Measurements from ENCODE around the gene PDZRN3. TPM values are rescaled to one million over a fixed set of nuclear protein-coding genes. Genes with fewer than 3 reads are reported as not detected.

Gene PDZRN3
- total RNA-seq, 2 donors from 2014 or later: 14.2 to 26.4 TPM

- ATAC-seq (no peak), DNase-seq (no peak)
- intact Hi-C loops (cut with DNase I, micrococcal nuclease): no loop called here
Measured at GRCh38 chr3:73601011-73601410, 23.7 kb downstream of the PDZRN3 start.

DNA sequence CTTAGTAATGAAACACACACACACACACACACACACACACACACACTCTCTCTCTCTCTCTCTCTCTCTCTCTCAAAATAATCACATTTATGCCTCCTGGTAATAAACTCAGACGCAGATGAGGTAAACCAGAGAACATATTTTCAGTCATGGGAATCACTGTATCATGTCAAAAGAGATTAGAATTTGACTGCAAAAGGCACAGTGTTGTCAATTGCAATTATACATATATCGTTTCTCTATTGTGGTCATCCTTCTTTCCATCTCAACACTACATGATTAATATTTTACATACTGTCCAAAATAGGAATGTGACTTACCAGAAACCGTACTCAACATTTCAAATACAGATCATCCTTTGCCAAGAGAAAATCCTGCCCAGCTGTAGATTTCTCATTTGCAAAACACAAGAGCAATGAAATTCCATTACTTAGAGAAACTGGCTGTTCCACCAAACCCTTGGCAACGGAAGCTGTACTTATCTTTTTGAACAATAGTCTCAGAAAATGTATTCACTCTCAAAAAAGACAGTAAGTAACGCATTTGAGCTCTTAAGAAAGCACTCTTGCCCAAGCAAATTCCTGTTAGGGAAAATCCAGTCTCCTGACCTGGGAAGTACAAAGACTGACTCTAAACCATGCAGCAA lies 24.3 kb downstream of the PDZRN3 start:
- DNase-seq: no peak

GRCh38 chr3:73599605-73600004 lies 25.1 kb downstream of the PDZRN3 start:
- ATAC-seq (no peak), DNase-seq (no peak)
- intact Hi-C loops (cut with DNase I, micrococcal nuclease): no loop called here

More for the DNA sequence above, 24.3 kb downstream of the PDZRN3 start:
- intact Hi-C loops (cut with DNase I, micrococcal nuclease): no loop called here
- no peak for ATAC-seq

GRCh38 chr3:73597476-73597875 lies 27.3 kb downstream of the PDZRN3 start:
- intact Hi-C loops (cut with DNase I, micrococcal nuclease): no loop called here

GRCh38 chr3:73592154-73593144 lies 32.3 kb downstream of the PDZRN3 start:
- intact Hi-C loops (cut with DNase I, micrococcal nuclease): no loop called here
- no peak for DNase-seq
- ATAC-seq: no peak

More at GRCh38 chr3:73597476-73597875, 27.3 kb downstream of the PDZRN3 start:
- DNase-seq: no peak
- no peak for ATAC-seq

- ATAC-seq: no peak
- no peak for DNase-seq
- intact Hi-C loops (cut with DNase I, micrococcal nuclease): no loop called here
Measured at GRCh38 chr3:73591286-73591800, 33.4 kb downstream of the PDZRN3 start.

- ATAC-seq: no peak
Measured at GRCh38 chr3:73586628-73587027, 38.1 kb downstream of the PDZRN3 start.

GRCh38 chr3:73586190-73586589 lies 38.6 kb downstream of the PDZRN3 start:
- no peak for DNase-seq
- intact Hi-C loops (cut with DNase I, micrococcal nuclease): no loop called here
- no peak for ATAC-seq

More at GRCh38 chr3:73586628-73587027, 38.1 kb downstream of the PDZRN3 start:
- intact Hi-C loops (cut with DNase I, micrococcal nuclease): no loop called here
- no peak for DNase-seq

- intact Hi-C loops (cut with DNase I, micrococcal nuclease): no loop called here
- no peak for DNase-seq
- ATAC-seq: no peak
Measured at GRCh38 chr3:73584873-73585272, 39.9 kb downstream of the PDZRN3 start.

DNA sequence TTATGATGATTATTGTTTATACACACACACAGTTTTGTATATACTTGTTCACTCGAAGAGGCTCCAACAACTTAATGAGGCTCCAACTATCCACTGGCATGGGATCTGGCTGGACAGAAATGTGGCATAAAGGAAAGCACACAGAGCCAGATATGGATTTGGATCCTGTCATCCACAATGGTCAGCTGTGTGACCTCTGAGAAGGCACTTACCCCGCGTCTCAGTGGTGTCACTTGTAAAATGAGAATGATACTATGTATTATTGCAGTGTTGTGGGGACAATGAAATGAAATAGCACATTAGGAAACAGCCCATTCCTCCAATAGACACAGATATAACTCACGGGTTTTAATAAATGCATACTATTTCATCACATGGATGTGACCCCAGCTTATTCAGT lies 42.2 kb downstream of the PDZRN3 start:
- DNase-seq (no peak), ATAC-seq (no peak)
- intact Hi-C loops (cut with DNase I, micrococcal nuclease): no loop called here

GRCh38 chr3:73581134-73581846 lies 43.5 kb downstream of the PDZRN3 start:
- ATAC-seq (no peak), DNase-seq (no peak)
- intact Hi-C loops (cut with DNase I, micrococcal nuclease): no loop called here

GRCh38 chr3:73580343-73580742 lies 44.4 kb downstream of the PDZRN3 start:
- intact Hi-C loops (cut with DNase I, micrococcal nuclease): no loop called here
- ATAC-seq: no peak

DNA sequence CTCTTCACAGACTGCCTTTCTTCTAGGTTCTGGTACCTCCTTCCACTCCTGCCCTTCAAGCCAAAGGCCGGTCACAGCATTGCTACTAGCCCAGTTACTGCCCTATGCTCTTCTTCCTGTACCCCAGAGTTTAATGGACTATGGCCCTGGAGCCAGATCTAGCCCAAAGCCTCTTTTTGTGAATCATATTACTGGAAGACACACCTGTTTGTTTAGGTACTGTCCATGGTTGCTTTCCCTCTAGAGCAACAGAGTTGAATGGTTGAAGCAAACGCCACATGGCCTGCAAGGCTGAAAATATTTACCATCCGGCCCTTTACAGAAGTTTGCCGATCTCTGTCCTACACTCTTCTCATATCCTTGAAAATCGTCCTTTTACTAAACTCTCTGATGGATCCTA lies 47.0 kb downstream of the PDZRN3 start:
- intact Hi-C loops (cut with DNase I, micrococcal nuclease): no loop called here

More at GRCh38 chr3:73580343-73580742, 44.4 kb downstream of the PDZRN3 start:
- no peak for DNase-seq

DNA sequence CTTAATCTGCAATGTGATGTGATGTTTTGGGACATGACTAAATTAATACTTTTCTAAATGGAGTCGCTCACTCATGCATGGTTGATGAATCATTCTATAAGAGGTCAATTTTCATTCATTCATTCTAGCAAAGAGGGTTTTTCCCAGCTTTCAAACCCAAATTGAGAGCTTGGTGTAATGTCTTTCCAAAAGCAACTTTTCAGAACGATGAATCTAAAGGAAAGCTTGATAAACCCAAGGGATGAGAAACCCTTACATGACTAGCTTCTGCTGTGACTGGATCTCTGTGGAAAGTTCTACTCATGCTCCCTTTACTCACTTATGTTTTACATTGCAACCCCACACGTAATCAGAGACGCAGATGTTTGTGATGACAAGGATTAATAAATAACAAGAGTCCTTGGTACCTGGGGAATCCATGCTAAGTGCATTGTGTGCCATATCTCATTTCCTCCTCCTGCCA lies 47.7 kb downstream of the PDZRN3 start:
- DNase-seq (no peak), ATAC-seq (no peak)
- intact Hi-C loops (cut with DNase I, micrococcal nuclease): no loop called here

More for the DNA sequence above, 47.0 kb downstream of the PDZRN3 start:
- DNase-seq (no peak), ATAC-seq (peak; percentile 76)

DNA sequence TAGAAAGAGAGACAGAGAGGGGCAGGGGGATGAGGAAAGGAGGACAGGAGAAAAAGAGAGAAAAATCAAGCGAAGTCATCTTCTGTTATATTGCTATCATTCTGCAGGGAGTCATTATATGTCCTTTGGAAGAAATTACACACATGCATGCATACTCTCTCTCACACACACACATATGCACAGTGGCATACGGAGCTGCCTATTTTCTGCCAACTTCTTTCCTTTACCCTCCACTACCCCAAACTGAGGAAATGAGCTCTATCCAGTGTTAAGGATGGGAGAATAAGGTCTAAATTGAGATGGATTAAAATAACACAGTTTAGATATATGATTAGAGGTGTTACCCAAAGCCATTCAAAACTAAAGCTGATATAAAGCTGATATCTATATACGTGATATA lies 48.8 kb downstream of the PDZRN3 start:
- intact Hi-C loops (cut with DNase I, micrococcal nuclease): no loop called here
- ATAC-seq (no peak), DNase-seq (no peak)

GRCh38 chr3:73575519-73575918 lies 49.2 kb downstream of the PDZRN3 start:
- intact Hi-C loops (cut with DNase I, micrococcal nuclease): no loop called here

GRCh38 chr3:73573204-73573603 lies 51.5 kb downstream of the PDZRN3 start:
- intact Hi-C loops (cut with DNase I, micrococcal nuclease): no loop called here
- ATAC-seq (no peak), DNase-seq (no peak)

More at GRCh38 chr3:73575519-73575918, 49.2 kb downstream of the PDZRN3 start:
- ATAC-seq (no peak), DNase-seq (no peak)

DNA sequence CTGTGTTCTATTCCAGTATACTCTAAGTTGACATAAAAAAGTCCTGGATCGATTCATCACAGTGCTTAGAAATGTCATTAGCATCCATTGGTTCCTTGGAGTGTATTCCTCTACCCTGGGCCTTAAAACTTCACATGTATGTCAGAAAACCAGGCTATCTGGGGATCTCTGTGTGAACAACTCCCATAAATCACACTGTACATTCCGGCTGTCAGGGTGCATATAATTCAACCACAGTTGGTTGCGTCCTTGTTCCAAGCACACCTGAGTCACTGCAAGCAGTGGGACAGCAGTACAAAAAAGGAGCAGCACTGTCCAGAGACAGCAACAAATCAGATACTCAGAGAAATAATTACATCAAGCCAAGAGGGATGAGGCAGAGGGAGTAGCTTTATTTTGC lies 52.4 kb downstream of the PDZRN3 start:
- intact Hi-C loops (cut with DNase I, micrococcal nuclease): no loop called here
- peak; percentile 87 for ATAC-seq
- no peak for DNase-seq

DNA sequence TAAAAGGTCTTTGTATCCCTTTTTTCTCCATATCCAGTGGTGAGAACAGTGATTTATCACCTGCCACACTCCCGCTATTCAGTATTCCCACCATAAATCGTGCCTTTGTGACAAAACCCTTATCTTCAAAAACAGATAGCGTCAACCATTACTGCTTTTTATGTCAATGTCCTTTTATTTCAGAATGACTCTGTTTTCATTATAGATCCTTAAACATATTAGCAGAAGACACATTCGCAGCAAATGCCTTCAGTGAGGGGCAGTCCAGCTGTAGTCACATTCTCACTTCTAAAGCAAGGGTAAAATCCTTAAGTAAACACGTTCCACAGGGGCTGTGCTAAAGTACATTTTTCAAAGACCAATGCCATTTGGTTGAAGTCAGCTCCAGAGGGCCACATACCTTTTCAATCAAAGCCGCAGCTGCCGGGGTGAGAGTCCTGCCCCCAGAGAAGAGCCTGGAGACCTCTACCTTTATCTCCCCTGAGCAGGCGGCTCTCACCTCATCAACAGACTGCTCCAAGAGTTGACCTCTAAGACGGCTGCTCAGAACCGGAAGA lies 53.4 kb downstream of the PDZRN3 start:
- ATAC-seq: peak; percentile 25
- intact Hi-C loops (cut with DNase I, micrococcal nuclease): no loop called here
- DNase-seq: no peak
